GM12878 (cell line): ENCODE data around the gene FHL1. TPM values are rescaled to one million over a fixed set of nuclear protein-coding genes. Genes with fewer than 3 reads are reported as not detected.

ENCODE experiments used
- CEBPB ChIP-seq, 2 experiments: fragments of 150-350 bp in 1 of 2; IDR thresholded peaks; 2 replicates each; pipeline ENCODE4 v1.6.1; 2012 to 2014; ENCODE audit warnings: low read depth in 2 of 2, low read length in 2 of 2, borderline replicate concordance in 1 of 2, inconsistent platforms in 1 of 2
- FOXM1 ChIP-seq: IDR thresholded peaks from 2 replicates; pipeline ENCODE4 v1.6.1; 2012; ENCODE audit warnings: low read depth, mild to moderate bottlenecking, inconsistent platforms, low read length, moderate library complexity
- GABPA ChIP-seq: IDR thresholded peaks from 2 replicates; pipeline ENCODE4 v1.6.1; 2014; ENCODE audit warnings: antibody characterized with exemption, low read depth, mild to moderate bottlenecking, inconsistent platforms
- MEF2A ChIP-seq: IDR thresholded peaks from 2 replicates; pipeline ENCODE4 v1.6.1; 2011; ENCODE audit warnings: low read depth, mild to moderate bottlenecking, low read length, moderate library complexity; ENCODE audit not compliant: insufficient read depth
- RAD21 ChIP-seq: IDR thresholded peaks from 2 replicates; pipeline ENCODE4 v1.6.1; 2011; ENCODE audit warnings: mild to moderate bottlenecking, low read depth, low read length, moderate library complexity; ENCODE audit not compliant: insufficient read depth
- RCOR1 ChIP-seq: conservative IDR thresholded peaks from 2 replicates; pipeline ENCODE4 v1.6.1; 2012; ENCODE audit warnings: low read depth, low read length, improper control_type of control experiment
- TAF1 ChIP-seq: IDR thresholded peaks from 2 replicates; pipeline ENCODE4 v1.6.1; 2011; ENCODE audit warnings: mild to moderate bottlenecking, low read depth, low read length, borderline replicate concordance
- TCF7 ChIP-seq: IDR thresholded peaks from 2 replicates; pipeline ENCODE4 v1.6.1; 2014; ENCODE audit warnings: antibody characterized with exemption, borderline replicate concordance
- ZNF384 ChIP-seq: IDR thresholded peaks from 2 replicates; pipeline ENCODE4 v1.6.1; 2012; ENCODE audit warnings: low read depth, mild to moderate bottlenecking, low read length, improper control_type of control experiment, borderline replicate concordance
- polyA plus RNA-seq, 11 experiments: library from polyadenylated mRNA; depleted of rRNA in 4 of 11; unstranded in 6 of 11; stranded (reverse) in 5 of 11; fragments of >200 nt; fragmentation: Nextera tagmentation in 4 of 11; fragmentation: Illumina TruSeq in 1 of 11; extraction: Ambion mirVana in 4 of 11; extraction: Trizol in 1 of 11; gene quantifications; 1 replicate in 1 of 11; 2 replicates in 10 of 11; pipeline versions ENCODE4 v1.2.1 to v1.2.3, GENCODE V29; 2011 to 2016; ENCODE audit warnings: inconsistent platforms in 2 of 11, missing spikeins in 2 of 11, low read depth in 1 of 11
- total RNA-seq, 4 experiments: library from RNA; depleted of rRNA in 3 of 4; stranded (reverse); fragments of >200 nt in 3 of 4; fragmentation: Illumina TruSeq in 1 of 4; extraction: Trizol in 1 of 4; gene quantifications; 2 replicates each; pipeline versions ENCODE4 v1.2.1 to v1.2.3, GENCODE V29; 2013 to 2021
- TF ChIP-seq, protein P1 (sequence below): fragments of 450-650 bp; formaldehyde crosslinking; IDR thresholded peaks from 2 replicates; pipeline ENCODE4 v1.4.0; 2022; ENCODE audit warnings: mild to moderate bottlenecking, moderate library complexity
- TF ChIP-seq, protein P2 (sequence below): IDR thresholded peaks from 2 replicates; pipeline ENCODE4 v1.6.1; 2012; ENCODE audit warnings: low read depth, low read length, improper control_type of control experiment
- TF ChIP-seq, protein P3 (sequence below): fragments of 450-650 bp; IDR thresholded peaks from 2 replicates; pipeline ENCODE4 v1.6.1; 2017; ENCODE audit warnings: mild to moderate bottlenecking, low read depth, inconsistent platforms; ENCODE audit not compliant: poor library complexity, severe bottlenecking
- TF ChIP-seq, protein P4 (sequence below), 3 experiments: IDR thresholded peaks in 2 of 3; conservative IDR thresholded peaks in 1 of 3; 2 replicates each; pipeline ENCODE4 v1.5.1; 2011; ENCODE audit warnings: low read depth in 3 of 3, low read length in 3 of 3, mild to moderate bottlenecking in 3 of 3, control low read depth in 2 of 3, moderate library complexity in 2 of 3, inconsistent platforms in 1 of 3, mixed read lengths in 1 of 3; ENCODE audit not compliant: control insufficient read depth in 2 of 3, insufficient read depth in 1 of 3; ENCODE audit errors: extremely low read depth in 1 of 3
- TF ChIP-seq, protein P5 (sequence below): fragments of 450-650 bp; IDR thresholded peaks from 2 replicates; pipeline ENCODE4 v1.6.1; 2016; ENCODE audit warnings: mild to moderate bottlenecking, moderate library complexity, borderline replicate concordance

Gene FHL1
- total and polyA plus RNA-seq, 10 of the 15 experiments (the other 5 are each of a cell fraction or from before 2014, with no cell fraction given): 0.13 to 0.59 (median 0.34) TPM; not detected in 1

DNA sequence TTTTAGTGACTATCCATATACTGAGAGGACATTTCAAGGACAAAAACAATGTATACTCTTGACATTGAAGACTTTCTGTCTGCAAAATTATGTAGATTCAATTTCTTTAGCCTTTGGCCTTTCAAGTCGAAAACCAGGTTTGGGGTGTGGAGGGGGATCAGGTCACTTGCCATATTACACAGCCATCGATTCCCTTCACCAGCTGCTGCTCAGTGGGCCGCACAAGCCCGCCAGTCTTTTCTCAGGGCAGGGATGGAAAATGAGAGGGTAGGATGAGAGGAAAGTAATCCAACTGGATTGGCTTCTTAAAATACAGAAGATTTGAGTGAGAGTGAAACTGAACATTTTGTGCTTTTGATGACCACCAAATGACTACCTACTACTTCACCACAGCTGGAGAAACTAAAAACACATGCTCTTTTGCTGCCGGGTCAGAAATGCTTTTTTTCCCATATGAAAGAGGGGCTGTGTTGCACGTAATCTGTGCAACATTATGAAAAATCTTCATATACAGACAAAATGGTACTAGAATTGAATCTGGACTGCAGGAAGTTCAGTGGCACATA, 51.4 kb downstream of the FHL1 start (continued):
- TF ChIP-seq, protein P1, sequence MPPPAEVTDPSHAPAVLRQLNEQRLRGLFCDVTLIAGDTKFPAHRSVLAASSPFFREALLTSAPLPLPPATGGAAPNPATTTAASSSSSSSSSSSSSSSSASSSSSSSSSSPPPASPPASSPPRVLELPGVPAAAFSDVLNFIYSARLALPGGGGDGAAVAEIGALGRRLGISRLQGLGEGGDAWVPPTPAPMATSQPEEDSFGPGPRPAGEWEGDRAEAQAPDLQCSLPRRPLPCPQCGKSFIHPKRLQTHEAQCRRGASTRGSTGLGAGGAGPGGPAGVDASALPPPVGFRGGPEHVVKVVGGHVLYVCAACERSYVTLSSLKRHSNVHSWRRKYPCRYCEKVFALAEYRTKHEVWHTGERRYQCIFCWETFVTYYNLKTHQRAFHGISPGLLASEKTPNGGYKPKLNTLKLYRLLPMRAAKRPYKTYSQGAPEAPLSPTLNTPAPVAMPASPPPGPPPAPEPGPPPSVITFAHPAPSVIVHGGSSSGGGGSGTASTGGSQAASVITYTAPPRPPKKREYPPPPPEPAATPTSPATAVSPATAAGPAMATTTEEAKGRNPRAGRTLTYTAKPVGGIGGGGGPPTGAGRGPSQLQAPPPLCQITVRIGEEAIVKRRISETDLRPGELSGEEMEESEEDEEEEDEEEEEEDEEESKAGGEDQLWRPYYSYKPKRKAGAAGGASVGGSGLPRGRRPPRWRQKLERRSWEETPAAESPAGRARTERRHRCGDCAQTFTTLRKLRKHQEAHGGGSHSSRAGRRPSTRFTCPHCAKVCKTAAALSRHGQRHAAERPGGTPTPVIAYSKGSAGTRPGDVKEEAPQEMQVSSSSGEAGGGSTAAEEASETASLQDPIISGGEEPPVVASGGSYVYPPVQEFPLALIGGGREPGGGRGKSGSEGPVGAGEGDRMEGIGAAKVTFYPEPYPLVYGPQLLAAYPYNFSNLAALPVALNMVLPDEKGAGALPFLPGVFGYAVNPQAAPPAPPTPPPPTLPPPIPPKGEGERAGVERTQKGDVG (CRISPR knock-in tag): no peak
- TF ChIP-seq MEF2A (no peak), RCOR1 (no peak), ZNF384 (no peak), RAD21 (no peak), CEBPB (IDR thresholded peaks at IDR 0.05; ENCODE audit: borderline replicate concordance in 1 of 2, low read depth in 2 of 2, low read length in 2 of 2) (no peak), TAF1 (no peak), GABPA (no peak), FOXM1 (no peak), TCF7 (no peak)
- TF ChIP-seq, protein P2, sequence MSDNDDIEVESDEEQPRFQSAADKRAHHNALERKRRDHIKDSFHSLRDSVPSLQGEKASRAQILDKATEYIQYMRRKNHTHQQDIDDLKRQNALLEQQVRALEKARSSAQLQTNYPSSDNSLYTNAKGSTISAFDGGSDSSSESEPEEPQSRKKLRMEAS: no peak
- TF ChIP-seq, protein P3, sequence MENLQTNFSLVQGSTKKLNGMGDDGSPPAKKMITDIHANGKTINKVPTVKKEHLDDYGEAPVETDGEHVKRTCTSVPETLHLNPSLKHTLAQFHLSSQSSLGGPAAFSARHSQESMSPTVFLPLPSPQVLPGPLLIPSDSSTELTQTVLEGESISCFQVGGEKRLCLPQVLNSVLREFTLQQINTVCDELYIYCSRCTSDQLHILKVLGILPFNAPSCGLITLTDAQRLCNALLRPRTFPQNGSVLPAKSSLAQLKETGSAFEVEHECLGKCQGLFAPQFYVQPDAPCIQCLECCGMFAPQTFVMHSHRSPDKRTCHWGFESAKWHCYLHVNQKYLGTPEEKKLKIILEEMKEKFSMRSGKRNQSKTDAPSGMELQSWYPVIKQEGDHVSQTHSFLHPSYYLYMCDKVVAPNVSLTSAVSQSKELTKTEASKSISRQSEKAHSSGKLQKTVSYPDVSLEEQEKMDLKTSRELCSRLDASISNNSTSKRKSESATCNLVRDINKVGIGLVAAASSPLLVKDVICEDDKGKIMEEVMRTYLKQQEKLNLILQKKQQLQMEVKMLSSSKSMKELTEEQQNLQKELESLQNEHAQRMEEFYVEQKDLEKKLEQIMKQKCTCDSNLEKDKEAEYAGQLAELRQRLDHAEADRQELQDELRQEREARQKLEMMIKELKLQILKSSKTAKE: no peak
- TF ChIP-seq, protein P4, sequence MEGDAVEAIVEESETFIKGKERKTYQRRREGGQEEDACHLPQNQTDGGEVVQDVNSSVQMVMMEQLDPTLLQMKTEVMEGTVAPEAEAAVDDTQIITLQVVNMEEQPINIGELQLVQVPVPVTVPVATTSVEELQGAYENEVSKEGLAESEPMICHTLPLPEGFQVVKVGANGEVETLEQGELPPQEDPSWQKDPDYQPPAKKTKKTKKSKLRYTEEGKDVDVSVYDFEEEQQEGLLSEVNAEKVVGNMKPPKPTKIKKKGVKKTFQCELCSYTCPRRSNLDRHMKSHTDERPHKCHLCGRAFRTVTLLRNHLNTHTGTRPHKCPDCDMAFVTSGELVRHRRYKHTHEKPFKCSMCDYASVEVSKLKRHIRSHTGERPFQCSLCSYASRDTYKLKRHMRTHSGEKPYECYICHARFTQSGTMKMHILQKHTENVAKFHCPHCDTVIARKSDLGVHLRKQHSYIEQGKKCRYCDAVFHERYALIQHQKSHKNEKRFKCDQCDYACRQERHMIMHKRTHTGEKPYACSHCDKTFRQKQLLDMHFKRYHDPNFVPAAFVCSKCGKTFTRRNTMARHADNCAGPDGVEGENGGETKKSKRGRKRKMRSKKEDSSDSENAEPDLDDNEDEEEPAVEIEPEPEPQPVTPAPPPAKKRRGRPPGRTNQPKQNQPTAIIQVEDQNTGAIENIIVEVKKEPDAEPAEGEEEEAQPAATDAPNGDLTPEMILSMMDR (IDR thresholded peaks at IDR 0.05 in 2 of 3, conservative IDR thresholded peaks at IDR 0.05 in 1 of 3; ENCODE audit: control insufficient read depth in 2 of 3, extremely low read depth in 1 of 3, insufficient read depth in 1 of 3, low read depth in 3 of 3, low read length in 3 of 3): no peak
- TF ChIP-seq, protein P5, sequence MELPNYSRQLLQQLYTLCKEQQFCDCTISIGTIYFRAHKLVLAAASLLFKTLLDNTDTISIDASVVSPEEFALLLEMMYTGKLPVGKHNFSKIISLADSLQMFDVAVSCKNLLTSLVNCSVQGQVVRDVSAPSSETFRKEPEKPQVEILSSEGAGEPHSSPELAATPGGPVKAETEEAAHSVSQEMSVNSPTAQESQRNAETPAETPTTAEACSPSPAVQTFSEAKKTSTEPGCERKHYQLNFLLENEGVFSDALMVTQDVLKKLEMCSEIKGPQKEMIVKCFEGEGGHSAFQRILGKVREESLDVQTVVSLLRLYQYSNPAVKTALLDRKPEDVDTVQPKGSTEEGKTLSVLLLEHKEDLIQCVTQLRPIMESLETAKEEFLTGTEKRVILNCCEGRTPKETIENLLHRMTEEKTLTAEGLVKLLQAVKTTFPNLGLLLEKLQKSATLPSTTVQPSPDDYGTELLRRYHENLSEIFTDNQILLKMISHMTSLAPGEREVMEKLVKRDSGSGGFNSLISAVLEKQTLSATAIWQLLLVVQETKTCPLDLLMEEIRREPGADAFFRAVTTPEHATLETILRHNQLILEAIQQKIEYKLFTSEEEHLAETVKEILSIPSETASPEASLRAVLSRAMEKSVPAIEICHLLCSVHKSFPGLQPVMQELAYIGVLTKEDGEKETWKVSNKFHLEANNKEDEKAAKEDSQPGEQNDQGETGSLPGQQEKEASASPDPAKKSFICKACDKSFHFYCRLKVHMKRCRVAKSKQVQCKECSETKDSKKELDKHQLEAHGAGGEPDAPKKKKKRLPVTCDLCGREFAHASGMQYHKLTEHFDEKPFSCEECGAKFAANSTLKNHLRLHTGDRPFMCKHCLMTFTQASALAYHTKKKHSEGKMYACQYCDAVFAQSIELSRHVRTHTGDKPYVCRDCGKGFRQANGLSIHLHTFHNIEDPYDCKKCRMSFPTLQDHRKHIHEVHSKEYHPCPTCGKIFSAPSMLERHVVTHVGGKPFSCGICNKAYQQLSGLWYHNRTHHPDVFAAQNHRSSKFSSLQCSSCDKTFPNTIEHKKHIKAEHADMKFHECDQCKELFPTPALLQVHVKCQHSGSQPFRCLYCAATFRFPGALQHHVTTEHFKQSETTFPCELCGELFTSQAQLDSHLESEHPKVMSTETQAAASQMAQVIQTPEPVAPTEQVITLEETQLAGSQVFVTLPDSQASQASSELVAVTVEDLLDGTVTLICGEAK: no peak
- TF ChIP-seq, all 136 proteins: peak for 0
